ENCODE results near the gene KDELR1.

The KDELR1 gene

DNA sequence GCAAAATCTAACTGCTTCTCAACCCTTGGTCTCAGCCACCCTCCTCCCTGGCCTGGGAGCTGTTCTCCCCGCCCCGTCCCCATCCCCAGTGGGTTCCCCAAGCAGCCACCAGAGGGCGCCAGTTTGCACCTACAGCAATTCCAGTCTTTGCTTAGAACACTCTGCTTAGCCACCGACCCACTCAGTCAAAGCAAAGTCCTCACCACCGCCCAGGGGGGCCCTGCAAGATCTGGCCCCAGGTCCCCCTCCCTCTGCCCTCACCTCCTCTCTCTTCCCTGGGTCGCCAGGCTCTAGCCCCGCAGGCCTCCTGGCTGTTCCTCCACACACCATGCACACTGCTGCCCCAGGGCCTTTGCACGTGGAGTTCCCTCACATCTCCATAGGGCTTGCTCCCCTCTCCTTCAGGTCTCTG lies 40.0 kb downstream of the KDELR1 start:
- no peak overlapping the region for H3K4me3 ChIP-seq (ENCODE audit: low read length)
- TF ChIP-seq ZNF274 (IDR thresholded peaks at IDR 0.05; ENCODE audit: low read depth, low read length): no peak

DNA sequence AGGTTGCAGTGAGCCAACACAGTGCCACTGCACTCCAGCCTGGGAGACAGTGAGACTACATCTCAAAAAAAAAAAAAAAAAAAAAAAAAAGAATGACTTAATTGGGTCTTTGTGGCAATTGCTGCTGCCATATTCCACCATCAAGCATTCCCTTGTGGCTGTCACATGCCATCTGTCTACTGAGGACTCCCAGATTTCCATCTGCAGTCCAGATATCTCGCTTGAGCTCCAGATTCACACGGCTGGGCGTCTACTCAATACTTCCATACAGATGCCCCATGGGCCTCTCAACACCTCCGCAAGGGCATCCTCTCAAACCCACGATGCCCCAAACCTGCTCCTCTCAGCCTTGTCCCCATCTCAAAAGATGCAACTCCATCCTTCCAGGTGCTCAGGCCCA lies 40.5 kb downstream of the KDELR1 start:
- no peak for TF ChIP-seq ZNF274 (IDR thresholded peaks at IDR 0.05; ENCODE audit: low read depth, low read length)
- H3K4me3 ChIP-seq (ENCODE audit: low read length): no peak overlapping the region

DNA sequence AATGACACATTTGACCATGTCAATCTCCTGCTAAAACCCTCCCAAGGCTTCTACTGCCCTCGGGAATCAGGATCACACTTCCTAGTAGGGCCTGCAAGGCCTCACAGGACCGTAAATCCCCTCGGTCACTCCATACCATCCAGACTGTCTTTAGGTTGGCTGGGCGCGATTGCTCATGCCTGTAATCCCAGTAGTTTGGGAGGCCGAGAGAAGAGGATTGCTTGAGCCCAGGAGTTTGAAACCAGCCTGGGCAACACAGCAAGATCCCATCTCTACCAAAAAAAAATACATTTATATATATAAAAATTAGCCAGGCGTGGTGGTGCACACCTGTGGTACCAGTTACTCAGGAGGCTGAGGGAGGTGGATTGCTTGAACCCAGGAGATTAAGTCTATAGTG lies 42.6 kb downstream of the KDELR1 start:
- TF ChIP-seq ZNF274 (IDR thresholded peaks at IDR 0.05; ENCODE audit: low read depth, low read length): no peak
- no peak overlapping the region for H3K4me3 ChIP-seq (ENCODE audit: low read length)

DNA sequence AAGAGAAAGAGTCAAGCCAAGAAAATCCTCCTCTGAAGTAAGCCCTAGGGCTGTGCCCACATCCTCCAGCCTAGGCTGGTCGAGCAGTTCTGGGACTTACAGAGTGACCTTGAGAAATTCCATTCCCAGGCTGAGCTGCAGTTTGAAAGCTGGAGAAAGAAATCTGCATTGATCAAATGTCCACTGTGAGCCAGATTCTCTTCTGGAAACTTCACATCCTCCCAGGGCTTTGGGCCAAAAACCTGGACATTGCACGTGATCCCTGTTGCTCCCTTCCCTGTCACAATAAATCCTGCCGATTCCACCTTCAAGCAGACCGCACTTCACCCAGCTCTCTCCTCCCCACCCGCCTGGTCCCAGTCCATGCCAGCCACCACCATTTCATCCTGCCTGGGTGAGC lies 43.3 kb downstream of the KDELR1 start:
- H3K4me3 ChIP-seq (ENCODE audit: low read length): no peak overlapping the region
- TF ChIP-seq ZNF274 (IDR thresholded peaks at IDR 0.05; ENCODE audit: low read depth, low read length): no peak

DNA sequence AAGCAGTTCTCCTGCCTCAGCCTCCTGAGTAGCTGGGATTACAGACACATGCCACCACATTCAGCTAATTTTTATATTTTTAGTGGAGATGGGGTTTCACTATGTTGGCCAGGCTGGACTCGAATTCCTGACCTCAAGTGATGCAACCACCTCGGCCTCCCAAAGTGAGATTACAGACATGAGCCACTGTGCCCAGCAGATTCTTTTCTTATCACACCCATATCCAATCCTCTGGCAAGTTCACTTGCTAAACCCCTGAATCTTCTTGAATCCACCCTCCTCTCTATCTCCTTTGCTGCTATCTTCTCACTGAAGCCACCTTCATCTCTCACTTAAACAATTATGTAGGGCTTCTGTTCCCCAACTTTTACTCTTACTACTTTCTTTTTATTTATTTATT lies 45.2 kb downstream of the KDELR1 start:
- no peak for TF ChIP-seq ZNF274 (IDR thresholded peaks at IDR 0.05; ENCODE audit: low read depth, low read length)
- no peak overlapping the region for H3K4me3 ChIP-seq (ENCODE audit: low read length)

DNA sequence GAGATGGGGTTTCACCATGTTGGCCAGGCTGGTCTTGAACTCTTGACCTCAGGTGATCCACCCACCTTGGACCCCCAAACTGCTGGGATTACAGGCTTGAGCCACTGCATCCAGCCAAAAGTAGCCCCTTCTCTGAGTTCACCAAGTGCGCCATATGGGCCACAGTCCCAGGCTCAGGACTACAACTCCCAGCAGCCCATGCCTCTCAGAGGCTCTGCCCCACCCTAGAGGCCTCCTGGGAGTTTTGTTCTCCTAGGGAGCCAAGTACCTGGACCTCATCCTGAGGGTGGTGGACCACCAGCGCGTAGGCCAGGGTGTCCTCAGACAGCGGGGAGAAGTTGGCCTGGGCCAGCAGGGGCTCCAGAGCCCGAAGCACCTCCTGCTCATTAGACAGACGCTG lies 46.5 kb downstream of the KDELR1 start:
- TF ChIP-seq ZNF274 (IDR thresholded peaks at IDR 0.05; ENCODE audit: low read depth, low read length): no peak
- H3K4me3 ChIP-seq (ENCODE audit: low read length): no peak overlapping the region

DNA sequence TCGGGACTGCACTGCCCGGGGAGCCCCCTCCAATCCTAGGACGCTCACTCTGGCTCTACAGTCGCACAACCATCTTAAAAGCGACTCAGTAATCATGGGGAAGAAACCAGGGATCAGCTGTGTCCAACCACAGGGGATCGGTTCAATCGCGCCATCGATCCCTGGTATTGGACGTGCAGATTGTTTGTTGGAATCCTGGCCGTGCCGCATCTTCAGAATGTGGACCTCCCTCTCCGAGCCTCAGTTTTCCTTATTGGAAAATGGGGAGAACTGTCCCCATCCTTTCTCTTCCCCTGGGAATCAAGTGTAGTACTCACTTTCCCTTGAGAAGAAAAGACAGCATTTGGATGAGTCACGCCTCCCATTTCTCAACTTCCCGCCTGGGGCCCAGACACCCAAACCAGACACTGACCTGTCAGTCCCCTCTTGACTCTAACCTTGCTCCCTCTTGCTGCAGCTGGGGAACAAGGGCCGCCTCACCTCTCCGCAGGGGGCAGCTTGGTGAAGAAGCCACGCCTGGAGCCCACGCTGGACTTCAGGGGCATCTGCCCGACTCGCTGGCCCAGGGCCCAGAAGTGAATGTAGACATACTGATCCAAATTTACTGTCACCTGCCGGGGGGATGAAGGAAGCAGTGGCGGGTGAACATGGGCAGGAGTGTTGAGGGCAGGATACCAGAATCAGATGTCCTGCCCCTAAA lies 48.4 kb downstream of the KDELR1 start:
- no peak overlapping the region for H3K4me3 ChIP-seq (ENCODE audit: low read length)
- no peak for TF ChIP-seq ZNF274 (IDR thresholded peaks at IDR 0.05; ENCODE audit: low read depth, low read length)

DNA sequence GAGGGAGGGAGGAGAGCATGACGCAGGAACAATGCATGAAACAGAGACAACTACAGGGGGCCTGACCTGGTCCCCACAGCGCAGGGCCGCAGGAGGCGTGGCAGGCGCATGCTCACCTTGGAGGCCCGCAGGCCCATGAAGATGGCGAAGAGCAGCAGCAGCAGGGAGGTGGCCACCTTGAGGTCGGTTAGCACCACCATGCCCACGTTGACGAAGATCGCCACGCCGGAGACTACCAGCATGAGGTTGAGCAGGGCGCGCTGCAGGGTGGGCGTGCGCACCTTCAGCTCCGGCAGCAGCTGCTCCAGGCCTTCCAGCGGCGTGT lies 49.0 kb downstream of the KDELR1 start:
- H3K4me3 ChIP-seq (ENCODE audit: low read length): no peak overlapping the region
- TF ChIP-seq ZNF274 (IDR thresholded peaks at IDR 0.05; ENCODE audit: low read depth, low read length): no peak

DNA sequence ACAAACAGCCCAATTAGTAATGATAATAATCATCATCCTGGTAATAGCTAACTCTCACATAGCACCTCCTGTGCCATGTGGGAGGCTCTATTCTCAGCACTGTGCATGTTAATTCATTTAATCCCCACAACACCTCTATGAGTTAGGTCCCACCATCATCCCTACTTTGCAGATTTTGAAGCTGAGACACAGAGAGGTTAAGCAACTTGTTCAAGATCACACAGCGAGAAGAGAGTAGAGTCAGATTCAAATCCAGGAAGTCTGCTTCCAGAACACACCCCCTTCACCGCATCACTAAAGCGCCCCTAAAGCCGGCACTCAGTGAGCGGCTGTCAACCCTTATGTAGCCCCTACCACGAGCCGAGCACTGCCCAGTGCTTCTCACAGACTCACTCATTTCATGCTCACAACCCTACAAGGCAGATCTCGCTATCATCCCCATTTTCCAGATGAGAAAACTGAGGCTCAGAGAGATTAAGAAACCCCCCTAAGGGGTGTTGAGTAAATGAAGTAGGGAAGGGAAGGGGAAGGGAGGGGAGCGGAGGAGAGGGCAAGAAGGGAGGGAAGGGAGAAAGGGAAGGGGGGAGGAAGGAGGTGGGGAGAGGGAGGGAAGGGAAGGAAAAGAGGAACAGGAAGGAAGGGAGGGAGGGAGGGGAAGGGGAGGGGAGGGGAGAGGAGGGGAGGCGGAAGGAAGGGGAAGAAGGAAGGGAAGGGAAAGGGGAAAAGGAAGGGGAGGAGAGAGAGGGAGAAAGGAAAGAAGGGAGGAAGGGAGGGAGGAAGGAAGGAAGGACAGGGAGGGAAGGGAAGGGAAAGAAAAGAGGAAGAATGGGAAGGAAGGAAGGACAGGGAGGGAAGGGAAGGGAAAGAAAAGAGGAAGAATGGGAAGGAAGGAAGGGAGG lies 49.6 kb downstream of the KDELR1 start:
- TF ChIP-seq ZNF274 (IDR thresholded peaks at IDR 0.05; ENCODE audit: low read depth, low read length): no peak
- H3K4me3 ChIP-seq (ENCODE audit: low read length): no peak overlapping the region

DNA sequence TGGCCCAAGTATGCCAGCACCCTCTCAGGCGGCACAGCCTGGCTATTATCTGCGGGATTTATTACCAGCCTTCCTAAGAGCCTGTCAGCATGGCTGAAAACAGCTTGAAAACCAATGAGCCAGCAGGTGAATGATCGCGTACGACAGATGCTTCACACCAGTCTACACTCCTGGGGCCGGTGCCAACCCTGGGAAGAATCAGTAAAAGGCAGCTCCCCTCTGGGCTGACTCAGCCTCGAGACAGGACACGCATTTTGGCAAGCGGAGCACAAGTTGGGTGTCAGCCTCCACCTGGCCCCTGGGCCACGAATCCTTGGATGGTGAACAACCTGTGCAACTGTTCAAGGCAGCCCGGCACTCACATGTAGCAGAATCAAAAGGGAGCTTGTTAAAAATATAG lies 50.4 kb downstream of the KDELR1 start:
- TF ChIP-seq ZNF274 (IDR thresholded peaks at IDR 0.05; ENCODE audit: low read depth, low read length): no peak
- H3K4me3 ChIP-seq (ENCODE audit: low read length): no peak overlapping the region

DNA sequence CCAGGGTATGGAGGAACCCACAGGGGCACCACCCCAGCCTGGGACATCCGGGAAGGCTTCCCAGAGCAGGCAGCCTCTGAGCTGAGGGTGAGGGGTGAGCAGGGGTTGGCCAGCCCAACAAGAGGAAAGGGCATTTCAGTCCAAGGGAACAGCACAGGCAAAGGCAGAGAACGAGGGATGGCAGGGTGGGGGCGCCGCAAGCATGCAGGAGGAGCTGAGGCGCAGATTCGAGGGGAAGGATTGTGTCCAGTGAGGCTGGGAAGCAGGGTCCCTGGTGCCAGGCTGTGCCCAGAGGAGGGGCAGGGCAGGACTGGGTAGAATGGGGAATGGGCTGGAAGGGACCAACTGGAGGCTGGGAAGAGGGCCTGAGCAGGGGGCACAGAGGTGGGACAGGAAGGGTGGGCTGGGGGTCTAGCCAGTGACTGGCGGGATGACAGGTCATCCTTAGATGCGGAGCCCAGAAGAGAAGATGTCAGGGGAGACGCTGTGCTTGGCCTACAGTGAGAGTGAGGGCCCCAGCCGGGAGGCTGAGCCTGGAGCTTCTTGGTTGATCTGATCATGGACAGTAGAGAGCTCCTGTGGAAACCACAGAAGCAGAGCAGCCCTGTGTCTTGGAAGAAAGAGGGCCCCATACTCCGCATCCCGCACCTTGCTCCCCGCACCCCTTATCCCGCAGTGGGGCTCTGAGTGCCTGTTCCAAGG lies 52.4 kb downstream of the KDELR1 start:
- H3K4me3 ChIP-seq (ENCODE audit: low read length): no peak overlapping the region
- no peak for TF ChIP-seq ZNF274 (IDR thresholded peaks at IDR 0.05; ENCODE audit: low read depth, low read length)

DNA sequence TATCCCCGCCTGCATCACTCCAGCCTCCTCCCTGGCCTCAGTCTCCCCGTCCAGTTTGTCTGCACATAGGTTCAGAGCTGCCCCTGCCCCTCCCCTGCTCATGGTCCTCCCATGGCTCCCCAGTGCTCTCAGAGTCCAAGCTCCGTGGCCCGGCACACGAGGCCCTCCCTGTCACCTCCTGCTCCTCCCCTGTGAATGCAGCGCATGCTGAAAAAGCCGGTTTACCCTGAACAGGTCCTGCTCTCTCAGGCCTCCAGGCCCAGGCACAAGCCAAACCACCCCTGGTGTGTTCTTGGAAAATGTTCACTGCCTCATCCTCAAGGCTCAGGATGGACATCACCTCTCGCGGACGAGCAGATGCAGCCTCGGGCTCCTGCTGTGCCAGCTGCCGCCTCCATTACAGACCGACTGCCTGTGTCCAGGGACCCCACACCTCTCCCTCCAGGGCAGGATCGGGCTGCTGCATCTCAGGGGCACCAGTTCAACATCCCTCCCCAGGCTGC lies 53.0 kb downstream of the KDELR1 start:
- H3K4me3 ChIP-seq (ENCODE audit: low read length): no peak overlapping the region
- no peak for TF ChIP-seq ZNF274 (IDR thresholded peaks at IDR 0.05; ENCODE audit: low read depth, low read length)

DNA sequence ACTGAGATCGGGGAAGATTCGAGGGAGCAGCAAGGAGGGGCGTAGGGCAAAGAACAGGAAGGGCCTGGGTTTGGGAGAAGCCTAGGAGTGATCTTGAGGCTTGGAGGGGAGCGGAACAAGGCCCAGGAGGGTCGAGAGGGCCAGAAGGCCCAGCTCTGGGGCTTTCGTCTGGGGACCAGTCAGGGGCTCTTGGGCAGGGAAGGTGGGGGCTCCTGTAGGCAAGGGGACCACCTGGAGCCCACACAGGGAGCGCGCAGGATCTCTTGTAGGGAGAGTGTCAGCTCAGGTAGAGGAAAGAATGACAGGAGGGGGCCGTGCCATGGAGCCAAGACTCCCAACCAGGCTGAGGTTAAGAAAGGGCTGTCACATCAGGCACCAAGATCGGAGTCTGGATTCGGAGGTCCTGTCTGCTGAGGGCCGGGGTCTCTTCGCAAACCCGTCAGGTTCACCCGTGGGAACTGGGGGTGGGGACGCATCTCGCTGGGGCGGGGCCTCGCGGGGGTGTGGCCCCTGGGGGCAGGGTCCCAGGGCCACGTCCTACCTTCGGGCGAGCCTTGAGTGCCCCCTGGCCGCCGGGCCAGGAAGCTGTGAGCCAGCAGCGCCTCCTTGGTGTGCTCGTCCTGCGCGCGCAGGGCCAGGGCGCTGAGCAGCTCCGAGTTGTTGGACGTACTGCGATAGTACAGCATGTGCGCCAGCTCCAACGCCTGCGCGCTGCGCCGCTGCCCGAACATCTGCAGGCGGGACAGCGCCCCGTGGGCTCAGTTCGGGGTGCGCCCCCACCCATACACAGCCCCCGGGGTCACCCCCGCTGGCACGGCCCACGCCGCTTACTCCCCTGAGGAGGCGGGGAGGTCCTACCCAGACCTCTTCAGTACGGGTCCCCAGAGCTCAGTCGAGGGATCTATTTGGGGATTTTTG lies 57.6 kb downstream of the KDELR1 start:
- peak overlapping the region; percentile 61 for H3K4me3 ChIP-seq (ENCODE audit: low read length)
- TF ChIP-seq ZNF274 (IDR thresholded peaks at IDR 0.05; ENCODE audit: low read depth, low read length): no peak
